Right atrium auricular region (tissue), 2 donors: ENCODE measurements around the gene PRR35. TPM values are rescaled to one million over a fixed set of nuclear protein-coding genes. Genes with fewer than 3 reads are reported as not detected.

ENCODE experiments used
- DNase-seq: peaks from one replicate; pipeline ENCODE4 v3.0.0-alpha.2; 2019; ENCODE audit warnings: low spot score
- H3K27ac ChIP-seq, 2 donors: fragments of 200-600 bp; sonication (generic); 1 replicate in 1 of 2; 2 replicates in 1 of 2; pipeline ENCODE4 v1.5.1; 2016 to 2019
- H3K27me3 ChIP-seq, 2 donors: fragments of 200-600 bp; sonication (generic); one replicate each; pipeline versions ENCODE4 v1.5.1 to v1.6.0; 2017 to 2019
- H3K36me3 ChIP-seq: fragments of 200-600 bp; sonication (generic); one replicate; pipeline ENCODE4 v1.5.1; 2016
- H3K4me1 ChIP-seq, 2 donors: fragments of 200-600 bp; sonication (generic); one replicate each; pipeline versions ENCODE4 v1.5.1 to v1.6.0; 2017 to 2019
- H3K4me3 ChIP-seq, 2 donors: fragments of 200-600 bp; sonication (generic); 1 replicate in 1 of 2; 2 replicates in 1 of 2; pipeline ENCODE4 v1.5.1; 2017 to 2019; ENCODE audit warnings: mild to moderate bottlenecking in 1 of 2, moderate library complexity in 1 of 2
- H3K9me3 ChIP-seq, 2 donors: fragments of 200-600 bp; sonication (generic); one replicate each; pipeline ENCODE4 v1.5.1; 2019
- CTCF ChIP-seq, 2 donors: fragments of 200-600 bp; sonication (generic); IDR thresholded peaks; one replicate each; pipeline ENCODE4 v1.5.1; 2019; ENCODE audit warnings: antibody characterized with exemption in 2 of 2
- total RNA-seq, 2 donors: library from RNA; depleted of rRNA; stranded (reverse); fragments of >200 nt; gene quantifications; one replicate each; pipeline ENCODE4 v1.1.0, GENCODE V29; 2016

Gene PRR35
- total RNA-seq, 2 donors from 2014 or later = not detected

GRCh38 chr16:568401-569258 is 8.4 kb downstream of the PRR35 start:
- Histone ChIP-seq H3K27me3 (no peaks in the 10 kb centered on the region), H3K27ac (no peak overlapping the region), H3K4me1 (peaks cover 0 to 49% of the 10 kb centered on the region in 2 donors), H3K4me3 (peak overlapping the region in 1 of 2 donors; percentile 79), H3K36me3 (no peaks in the 10 kb centered on the region), H3K9me3 (no peaks in the 10 kb centered on the region)
- no peak for TF ChIP-seq CTCF (IDR thresholded peaks at IDR 0.05)
- DNase-seq = no peak

GRCh38 chr16:569445-570254 is 9.5 kb downstream of the PRR35 start, which contains the start of gene PIGQ:
TSS of gene PIGQ (plus strand) at chr16:569968. CDS start at chr16:574075, 4,107 bp downstream.
- H3K4me3 ChIP-seq = peak within 1 kb of the TSS; percentile 76 to 79
- peak within 1 kb of the TSS; percentile 76 to 82 for H3K27ac ChIP-seq
- no peaks in the 10 kb centered on the region for H3K36me3 ChIP-seq
- H3K4me1 ChIP-seq = peaks cover 0 to 49% of the 10 kb centered on the region in 2 donors
- no peak for TF ChIP-seq CTCF (IDR thresholded peaks at IDR 0.05)
- H3K27me3 ChIP-seq = no peaks in the 10 kb centered on the region
- H3K9me3 ChIP-seq = no peaks in the 10 kb centered on the region
- DNase-seq = peak; percentile 72

GRCh38 chr16:572865-573650 is 12.9 kb downstream of the PRR35 start:
- TF ChIP-seq CTCF (IDR thresholded peaks at IDR 0.05) = no peak
- DNase-seq = no peak
- Histone ChIP-seq H3K9me3 (no peaks in the 10 kb centered on the region), H3K4me3 (no peak overlapping the region), H3K4me1 (peaks cover 0 to 20% of the 10 kb centered on the region in 2 donors), H3K27ac (no peak overlapping the region), H3K36me3 (no peaks in the 10 kb centered on the region), H3K27me3 (no peaks in the 10 kb centered on the region)

GRCh38 chr16:574021-574760 is 14.0 kb downstream of the PRR35 start:
- peaks cover 0 to 9% of the 10 kb centered on the region in 2 donors for H3K4me1 ChIP-seq
- no peaks in the 10 kb centered on the region for H3K36me3 ChIP-seq
- H3K27me3 ChIP-seq = no peaks in the 10 kb centered on the region
- no peak for TF ChIP-seq CTCF (IDR thresholded peaks at IDR 0.05)
- H3K27ac ChIP-seq = no peak overlapping the region
- H3K4me3 ChIP-seq = no peak overlapping the region
- DNase-seq = no peak
- no peaks in the 10 kb centered on the region for H3K9me3 ChIP-seq
